ENCODE results near the gene SNX5. TPM values are rescaled to one million over a fixed set of nuclear protein-coding genes. Genes with fewer than 3 reads are reported as not detected.

The SNX5 gene
- polyA plus RNA-seq (ENCODE audit: insufficient read length in 4 of 4) = 100 to 1,000 TPM; 180 to 248 (median 218) TPM

DNA sequence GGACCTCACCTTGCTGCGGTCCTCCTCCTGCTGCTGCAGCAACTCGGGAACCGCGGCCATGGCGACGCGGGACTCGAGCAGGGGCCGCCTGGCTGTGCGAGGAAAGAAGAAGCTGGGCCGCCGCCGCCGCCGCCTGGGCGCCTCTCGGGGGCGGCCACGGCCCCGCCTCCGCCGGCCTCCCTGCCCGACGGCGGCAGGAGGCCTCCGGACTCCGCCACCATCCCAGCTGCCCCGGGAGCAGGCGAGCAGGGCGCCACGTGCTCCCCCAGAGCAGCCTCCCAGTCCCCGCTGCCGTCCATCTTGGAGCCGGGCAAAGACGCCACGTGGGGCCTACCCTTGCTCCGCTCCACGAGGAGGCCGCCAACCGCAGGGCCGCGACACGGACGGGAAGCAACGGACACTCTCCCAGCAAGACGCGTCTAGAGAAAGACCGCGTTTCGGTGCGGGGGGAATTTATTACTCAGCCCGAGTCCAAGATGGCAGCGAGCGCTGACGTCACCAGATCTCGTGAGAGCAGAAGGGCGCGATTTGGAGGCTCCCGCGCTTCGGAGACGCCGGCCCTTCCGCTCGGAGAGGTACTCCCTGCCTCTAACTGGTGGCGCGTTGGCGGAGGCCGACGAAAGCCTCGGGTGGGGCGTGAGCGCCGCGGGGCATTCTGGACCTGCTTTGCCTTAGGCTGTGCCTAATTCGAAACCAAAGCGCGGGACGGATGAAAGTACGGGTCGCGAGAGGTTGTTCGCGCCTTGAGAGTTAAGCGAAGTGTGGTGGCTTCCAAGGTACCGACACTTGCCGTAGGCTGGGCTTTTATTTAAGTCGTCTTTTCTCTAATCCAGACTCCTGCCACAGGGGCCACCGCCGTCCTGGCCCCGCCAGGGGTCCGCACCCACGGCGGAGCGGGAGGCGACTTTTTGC, at the start of gene SNX5, which contains the start of gene MGME1:
Gene SNX5, minus strand, starts transcription at position 429 of the 912 bp plus-strand sequence. Its CDS starts 369 bp downstream, at position 60.
Gene MGME1, plus strand, starts transcription at position 653 of the 912 bp plus-strand sequence. CDS start 842 bp downstream, outside the sequence.
- peak; percentile 98 to 100 (median 100) for DNase-seq (ENCODE audit: low read depth in 4 of 4, low spot score in 2 of 4)

DNA sequence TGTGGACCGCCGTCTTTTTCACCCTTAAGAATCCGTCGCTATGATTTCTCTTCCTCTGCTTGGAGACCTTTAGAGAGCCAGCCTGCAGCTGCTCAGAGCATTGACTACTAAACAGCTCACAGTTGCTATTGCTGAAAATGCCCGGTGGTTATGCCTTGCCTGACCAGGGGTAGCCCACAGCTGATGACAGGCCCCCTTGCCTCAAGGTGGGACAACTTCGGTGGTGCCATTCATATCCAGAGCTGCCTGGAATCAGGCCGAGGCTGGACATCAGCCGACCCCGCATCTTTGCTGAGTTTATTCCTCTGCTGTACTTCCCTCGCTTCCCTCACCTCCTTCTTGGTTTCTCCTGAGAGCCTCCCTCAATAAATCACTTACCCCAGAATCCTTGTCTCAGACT, 49.5 kb upstream of the SNX5 start:
- no peak for DNase-seq (ENCODE audit: low read depth in 4 of 4, low spot score in 2 of 4)

DNA sequence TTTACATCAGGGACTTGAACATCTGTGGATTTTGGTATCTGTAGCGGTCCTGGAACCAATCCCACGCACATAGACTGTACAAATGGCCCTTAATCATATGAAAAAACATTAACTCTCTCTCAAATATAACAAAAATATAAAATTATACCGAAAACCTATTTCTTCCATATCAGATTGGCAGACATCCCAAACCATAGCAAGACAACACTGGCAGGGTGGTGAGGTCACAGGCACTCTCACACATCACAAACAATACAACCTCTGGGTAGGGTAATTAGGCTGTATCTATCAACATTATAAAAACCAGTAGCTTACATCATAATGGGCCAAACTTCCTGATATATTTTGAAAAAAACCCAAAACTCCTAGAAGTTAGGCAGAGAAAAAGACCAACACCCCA, 48.2 kb upstream of the SNX5 start:
- no peak for DNase-seq (ENCODE audit: low read depth in 4 of 4, low spot score in 2 of 4)

DNA sequence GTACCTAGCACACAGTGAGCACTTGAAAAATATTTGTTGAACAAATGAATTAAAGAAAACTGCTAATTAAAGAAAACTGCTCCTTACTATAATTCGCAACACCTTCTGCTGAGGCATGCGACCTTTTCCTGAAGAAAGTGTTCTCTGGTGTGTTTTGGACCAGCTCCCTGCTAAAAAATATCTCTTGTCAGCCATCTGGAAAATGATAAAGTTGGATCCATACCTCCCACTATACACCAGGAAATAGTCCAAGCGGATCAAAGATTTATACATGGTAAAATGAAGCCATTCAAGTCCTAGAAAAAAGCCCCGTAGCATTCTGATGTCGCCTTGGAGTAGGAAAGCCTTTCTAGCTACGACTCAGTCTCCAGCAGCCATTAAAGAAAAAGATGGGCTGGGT, 45.8 kb upstream of the SNX5 start:
- DNase-seq (ENCODE audit: low read depth in 4 of 4, low spot score in 2 of 4) = no peak

DNA sequence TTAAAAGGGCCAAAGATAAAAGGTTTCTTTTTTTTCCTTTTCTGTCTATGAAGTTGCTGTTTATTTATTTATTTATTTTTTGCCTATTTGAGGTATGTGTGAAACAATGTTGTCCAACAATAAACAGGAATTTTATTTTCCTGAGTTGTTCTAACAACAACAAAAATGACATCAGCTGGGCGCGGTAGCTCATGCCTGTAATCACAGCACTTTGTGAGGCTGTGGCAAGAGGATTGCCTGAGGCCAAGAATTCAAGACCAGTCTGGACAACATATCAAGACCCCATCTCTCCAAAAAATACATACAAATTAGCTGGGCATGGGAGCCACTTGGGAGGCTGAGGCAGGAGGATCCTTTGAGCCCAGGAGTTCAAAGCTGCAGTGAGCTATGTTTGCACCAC, 44.3 kb upstream of the SNX5 start:
- DNase-seq (ENCODE audit: low read depth in 4 of 4, low spot score in 2 of 4) = no peak

DNA sequence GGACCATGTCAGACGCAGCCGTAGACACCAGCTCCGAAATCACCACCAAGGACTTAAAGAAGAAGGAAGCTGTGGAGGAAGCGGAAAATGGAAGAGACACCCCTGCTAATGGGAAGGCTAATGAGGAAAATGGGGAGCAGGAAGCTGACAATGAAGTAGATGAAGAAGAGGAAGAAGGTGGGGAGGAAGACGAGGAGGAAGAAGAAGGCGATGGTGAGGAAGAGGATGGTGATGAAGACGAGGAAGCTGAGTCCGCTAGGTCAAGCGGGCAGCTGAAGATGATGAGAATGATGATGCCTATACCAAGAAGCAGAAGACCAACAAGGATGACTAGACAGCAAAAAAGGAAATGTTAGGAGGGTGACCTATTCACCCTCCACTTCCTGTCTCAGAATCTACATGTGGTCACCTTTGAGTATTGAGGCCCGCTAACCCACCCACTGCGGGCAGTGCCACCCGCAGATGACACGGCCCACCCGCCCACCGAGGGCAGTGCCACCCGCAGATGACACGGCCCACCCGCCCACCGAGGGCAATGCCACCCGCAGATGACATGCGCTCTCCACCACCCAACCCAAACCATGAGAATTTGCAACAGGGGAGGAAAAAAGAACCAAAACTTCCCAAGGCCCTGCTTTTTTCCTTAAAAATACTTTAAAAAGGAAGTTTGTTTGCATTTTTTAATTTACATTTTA, 43.5 kb upstream of the SNX5 start:
- DNase-seq (ENCODE audit: low read depth in 4 of 4, low spot score in 2 of 4) = no peak

DNA sequence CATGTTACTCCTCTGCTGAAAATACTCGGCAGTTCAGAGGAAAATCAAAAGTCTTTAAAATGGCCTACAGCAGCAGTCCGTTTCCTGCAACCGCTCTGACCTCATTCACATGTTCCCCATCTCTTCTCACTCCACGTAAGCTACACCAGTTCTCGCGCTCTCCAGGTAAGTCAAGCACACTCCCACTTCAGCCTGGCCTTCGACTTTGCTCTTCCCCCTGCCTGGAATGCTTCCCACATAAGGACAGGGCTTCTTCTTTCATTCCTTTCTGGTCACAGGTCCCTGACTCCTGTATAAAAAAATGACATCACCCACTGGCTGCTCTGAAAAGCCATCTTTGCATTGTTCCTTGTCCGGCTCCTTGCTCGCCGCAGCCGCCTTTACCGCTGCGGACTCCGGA, 42.9 kb upstream of the SNX5 start:
- no peak for DNase-seq (ENCODE audit: low read depth in 4 of 4, low spot score in 2 of 4)

DNA sequence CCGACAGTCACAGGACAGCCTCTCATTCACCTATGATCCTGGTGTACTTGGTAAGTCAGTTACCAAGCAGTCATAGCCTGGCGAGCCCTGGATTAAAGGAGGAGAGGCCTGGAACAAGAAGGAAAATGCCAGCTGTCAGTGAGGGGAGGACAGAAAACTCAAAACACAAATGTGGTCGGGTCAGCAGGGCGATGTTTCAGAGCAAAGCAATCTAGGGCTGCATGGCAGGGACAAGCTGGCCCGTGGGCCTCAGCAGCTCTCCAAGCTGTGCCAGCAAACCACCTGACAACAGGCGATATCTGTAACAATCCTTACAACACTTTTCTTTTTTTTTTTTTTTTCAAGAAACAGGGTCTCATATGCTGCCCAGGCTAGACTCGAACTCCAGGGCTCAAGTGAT, 40.5 kb upstream of the SNX5 start:
- no peak for DNase-seq (ENCODE audit: low read depth in 4 of 4, low spot score in 2 of 4)

DNA sequence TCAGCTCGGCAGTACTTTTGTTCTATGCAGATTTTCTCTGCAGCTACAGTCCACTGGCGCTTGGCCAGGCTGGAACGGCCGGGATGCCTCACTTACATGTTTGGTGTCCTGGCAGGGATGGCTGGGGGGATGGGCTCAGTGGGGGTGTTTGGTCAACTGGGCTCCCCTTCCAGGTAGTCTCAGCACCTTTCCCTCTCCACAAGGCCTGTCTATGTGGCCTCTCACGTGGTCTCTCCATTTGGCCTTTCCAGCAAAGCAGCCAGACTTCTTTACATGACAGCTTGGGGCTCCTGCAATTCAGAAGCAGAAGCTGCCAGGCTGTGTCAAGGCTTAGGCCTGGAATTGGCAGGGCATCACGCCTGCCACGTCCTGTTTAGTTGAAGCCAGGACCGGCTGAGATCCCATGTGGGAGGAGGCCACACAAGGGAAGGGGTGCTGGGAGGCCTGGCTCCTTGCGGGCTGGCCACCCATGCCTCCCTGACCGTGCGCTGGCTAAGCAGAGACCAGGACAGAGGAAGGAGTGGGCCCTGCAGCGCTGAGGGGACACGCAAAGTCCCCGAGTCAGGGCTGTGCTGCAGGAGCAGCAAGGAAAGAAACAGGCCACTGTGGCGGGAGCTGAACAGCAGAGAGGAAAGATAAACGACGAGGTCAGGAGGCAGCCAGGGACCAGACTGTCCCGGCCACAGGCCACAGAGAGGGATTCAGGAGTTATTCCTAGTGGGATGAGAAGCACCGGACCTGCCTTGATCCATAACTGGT, 39.1 kb upstream of the SNX5 start:
- no peak for DNase-seq (ENCODE audit: low read depth in 4 of 4, low spot score in 2 of 4)

DNA sequence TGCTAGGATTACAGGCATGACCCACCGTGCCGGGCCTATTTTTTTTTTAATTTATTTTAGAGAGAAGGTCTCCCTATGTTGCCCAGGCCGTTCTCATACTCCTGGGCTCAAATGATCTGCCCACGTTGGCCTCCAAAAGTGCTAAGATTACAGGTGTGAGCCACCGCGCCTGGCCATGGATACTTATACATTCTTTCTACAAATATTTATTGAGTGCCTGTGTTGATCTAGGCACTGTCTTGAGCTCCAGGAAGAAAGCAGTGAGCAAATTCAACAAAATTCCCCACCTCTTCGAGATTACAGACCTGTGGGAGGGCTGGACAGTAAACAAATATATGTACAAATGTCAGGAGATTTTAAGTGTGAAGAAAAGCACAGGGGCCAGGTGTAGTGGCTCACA, 38.1 kb upstream of the SNX5 start:
- no peak for DNase-seq (ENCODE audit: low read depth in 4 of 4, low spot score in 2 of 4)

DNA sequence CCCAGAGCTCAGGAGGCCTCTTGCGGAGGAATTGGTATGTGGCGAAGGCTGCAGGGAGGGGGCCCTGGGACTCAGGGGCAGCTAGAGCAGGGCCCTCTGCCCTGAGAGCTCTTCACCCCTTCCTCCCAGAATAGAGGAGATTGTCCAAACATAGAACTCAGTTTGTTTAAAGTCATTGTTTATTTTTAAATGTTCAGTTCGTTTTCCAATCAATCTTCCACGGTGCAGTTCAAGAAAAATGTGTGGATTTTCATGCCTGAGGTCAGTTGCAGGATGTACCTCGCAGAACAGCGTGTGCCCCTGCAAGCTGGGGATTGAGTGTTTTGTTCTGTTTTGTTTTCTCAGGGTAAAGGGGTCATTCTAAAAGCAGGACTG, 37.4 kb upstream of the SNX5 start:
- no peak for DNase-seq (ENCODE audit: low read depth in 4 of 4, low spot score in 2 of 4)

DNA sequence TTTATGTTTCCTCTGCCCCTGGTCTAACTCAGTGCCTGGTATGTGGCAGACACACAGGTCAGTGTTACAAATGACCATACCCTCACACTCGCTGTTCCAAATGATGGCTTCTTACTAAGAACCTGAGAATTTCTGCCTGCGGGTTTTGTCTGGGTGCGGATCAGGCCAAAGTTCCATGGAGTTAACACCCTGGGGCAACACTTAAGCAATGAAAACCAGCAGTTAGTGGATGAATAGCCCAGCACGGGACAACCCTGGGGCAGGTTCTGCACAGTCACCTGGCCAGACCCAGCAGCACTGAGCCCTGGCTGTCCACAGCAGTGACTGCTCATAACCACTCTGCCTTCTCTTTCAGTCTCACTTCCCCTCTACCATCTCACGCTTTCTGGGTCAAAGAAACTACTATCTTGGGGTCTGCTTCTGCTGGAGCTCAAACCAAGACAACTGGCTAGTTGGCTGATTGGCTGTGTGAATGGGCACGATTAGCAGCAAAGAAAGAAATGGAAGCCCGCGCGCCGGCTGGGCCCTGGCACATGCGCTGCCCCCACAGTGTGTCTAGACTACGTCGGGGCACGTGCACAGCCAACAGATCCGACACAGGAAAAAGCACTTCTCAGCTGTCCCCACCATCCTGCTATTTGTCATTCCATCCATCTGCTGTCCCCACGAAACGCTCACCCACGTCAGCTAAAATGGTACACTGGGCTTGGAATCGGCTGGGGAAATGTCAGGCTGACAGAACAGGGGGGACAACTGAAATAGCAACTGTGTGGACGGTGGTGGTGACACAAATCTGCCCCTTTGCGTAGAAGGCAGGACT, 36.8 kb upstream of the SNX5 start:
- DNase-seq (ENCODE audit: low read depth in 4 of 4, low spot score in 2 of 4) = no peak

DNA sequence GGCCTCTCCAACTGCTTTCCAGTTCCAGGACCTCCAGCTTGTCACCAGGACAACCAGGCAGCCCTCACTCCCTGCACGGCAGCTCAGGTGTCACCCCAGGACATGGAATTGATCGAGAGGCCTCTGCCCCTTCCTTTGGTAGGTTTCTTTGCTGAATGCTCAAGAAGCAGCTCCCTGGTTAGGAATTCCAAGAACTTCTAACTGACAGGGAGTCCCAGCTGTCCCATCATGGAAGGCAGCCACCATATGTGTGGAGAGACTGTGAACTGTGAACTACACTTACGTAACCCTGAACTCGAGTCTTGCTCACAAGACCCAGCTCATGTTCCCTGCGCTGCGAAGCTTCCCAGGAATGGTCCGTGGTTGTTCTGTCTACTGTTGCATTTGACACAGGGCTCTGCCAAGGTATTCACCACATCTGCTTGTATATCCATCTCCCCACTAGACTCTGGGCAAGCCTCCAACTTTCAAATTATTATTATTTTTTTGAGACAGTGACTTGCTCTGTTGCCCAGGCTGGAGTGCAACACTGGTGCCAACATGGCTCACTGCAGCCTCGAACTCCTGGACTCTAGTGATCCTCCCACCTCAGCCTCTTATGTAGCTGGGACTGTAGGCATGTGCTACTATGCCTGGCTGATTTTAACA, 35.9 kb upstream of the SNX5 start:
- no peak for DNase-seq (ENCODE audit: low read depth in 4 of 4, low spot score in 2 of 4)

DNA sequence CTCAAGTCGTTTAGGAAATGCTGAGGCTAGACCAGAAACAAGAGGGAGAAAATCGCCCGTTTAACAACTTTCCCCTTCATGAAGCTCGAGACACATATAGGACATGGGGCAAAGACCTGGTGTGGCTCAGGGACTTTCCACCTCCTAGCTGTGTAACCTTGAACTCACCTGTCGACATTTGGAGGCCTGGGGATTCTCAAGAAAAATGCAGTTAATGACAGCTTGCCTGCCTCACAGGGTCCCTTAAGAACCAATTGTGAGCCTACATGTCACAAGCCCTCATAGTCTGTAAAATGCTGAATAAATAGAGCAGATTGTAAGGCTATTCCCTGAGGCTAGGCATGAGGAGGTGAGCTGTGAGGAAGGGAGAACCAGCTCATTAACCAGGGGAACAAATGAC, 35.3 kb upstream of the SNX5 start:
- DNase-seq (ENCODE audit: low read depth in 4 of 4, low spot score in 2 of 4) = no peak

DNA sequence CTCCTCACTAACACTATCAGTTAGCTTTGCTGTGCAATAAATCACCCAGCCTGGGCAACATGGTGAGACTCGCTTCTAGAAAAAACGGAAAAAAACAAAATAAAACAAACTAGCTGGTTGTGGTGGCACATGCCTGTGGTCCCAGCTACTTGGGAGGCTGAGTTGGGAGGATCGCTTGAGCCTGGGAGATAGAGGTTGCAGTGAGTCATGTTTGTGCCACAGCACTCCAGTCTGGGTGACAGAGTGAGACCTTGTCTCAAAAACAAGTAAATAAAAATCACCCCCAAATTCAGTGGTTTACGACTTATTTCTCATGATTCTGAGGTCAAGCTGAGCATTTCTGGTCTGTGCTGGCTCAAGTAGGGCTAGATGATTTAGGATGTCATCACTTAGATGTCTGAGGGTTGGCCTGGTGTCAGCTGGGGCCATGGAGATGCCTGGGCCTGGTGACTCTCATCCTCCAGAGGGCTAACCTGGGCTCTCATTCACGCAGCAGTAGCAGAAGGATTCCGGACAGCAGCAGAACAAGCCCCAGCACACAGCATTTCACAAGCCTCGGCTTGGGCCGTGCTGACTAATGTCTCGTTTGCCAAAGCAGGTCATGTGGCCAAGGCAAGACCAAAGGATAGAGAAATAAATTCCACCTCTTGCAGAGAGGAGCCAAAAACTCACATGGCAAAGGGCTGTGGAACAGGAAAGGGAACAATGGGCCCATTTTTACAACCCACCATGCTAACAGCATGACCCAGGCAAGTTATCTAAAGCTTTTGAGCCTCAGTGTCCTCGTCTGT, 32.7 kb upstream of the SNX5 start:
- DNase-seq (ENCODE audit: low read depth in 4 of 4, low spot score in 2 of 4) = no peak

DNA sequence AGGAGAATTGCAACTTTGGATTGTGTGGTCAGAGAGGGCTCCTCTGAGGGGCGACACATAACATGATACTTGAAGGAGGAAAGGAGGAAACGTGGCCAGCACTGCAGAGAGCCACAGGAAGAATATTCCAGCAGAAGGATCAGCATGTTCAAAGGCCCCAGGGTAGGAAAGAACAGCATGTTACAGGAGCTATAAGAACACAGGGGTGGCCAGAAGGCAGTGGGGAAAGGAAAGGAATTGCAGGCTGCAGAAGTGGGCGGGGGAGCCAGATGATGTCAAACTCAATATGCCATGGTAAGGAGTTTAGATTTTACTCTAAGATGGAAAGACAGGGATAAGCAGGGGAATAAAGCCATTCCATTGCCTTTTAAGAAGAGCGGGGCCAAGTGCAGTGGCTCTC, 31.0 kb upstream of the SNX5 start:
- DNase-seq (ENCODE audit: low read depth in 4 of 4, low spot score in 2 of 4) = no peak

DNA sequence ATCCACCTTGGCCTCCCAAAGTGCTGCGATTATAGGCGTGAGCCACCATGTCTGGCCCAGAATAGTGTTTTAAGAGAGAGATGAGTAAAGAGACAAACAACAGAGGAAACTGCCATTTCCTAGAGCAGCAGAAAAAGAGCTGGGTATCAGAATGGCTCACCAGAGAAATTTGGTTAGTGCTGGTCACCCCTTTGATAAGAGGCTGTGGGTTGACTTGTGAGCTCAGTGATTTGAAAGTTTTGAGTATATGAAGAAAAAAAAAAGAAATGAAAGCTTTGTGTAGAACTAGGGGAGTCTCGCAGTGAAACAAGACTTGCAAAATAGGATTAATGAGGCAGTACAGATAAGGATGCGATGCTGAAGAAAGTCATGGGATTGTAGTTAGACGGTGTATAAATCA, 29.9 kb upstream of the SNX5 start:
- DNase-seq (ENCODE audit: low read depth in 4 of 4, low spot score in 2 of 4) = no peak

DNA sequence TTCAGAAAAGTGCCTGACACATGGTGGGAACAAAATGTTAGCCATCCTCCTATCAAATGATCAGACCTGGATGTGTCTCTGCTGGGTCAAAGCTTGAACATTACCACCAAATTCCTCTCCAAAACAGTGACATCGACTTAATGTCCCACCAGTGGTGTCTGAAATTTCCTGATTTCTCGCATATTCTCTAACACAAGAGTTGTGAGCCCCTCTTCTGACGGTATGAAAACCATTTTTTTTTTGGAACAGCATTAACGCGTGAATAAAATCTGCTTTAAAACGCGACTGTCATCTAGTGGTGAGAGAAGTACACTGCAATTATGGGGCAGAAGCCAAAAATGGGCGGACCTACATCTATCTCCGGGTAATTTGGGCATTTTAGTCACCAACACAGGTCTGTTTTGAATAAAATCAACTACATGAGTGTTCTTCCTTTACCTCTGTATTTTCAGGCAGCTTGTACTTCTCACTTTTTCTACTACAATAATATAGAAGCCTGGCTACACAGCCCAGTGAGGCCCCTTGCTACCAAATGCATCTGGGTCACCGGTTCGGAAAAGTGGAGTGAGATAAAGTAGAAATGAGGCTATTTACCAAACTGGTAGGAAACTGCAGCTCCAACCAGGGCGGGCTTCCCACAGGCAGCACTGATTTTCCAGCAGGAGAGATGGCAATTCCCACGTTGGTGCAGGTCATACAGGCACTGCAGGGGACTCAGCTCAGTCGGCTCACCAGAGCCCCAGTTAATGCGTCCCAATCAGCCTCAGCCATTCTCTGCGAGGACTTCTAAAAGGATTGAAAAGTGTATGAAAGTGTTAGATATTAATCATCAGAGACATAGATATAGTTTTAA, 27.6 kb upstream of the SNX5 start:
- DNase-seq (ENCODE audit: low read depth in 4 of 4, low spot score in 2 of 4) = no peak
